Fibroblast of lung (primary cell): ENCODE results near the gene CHN2. TPM values are rescaled to one million over a fixed set of nuclear protein-coding genes. Genes with fewer than 3 reads are reported as not detected.

Experiments used
- DNase-seq, 2 donors: peaks; one replicate each; pipeline versions ENCODE4 v3.0.0 to v3.0.0-alpha.2; 2010; ENCODE audit warnings: low read depth in 2 of 2
- H2AFZ ChIP-seq: 2 replicates; pipeline ENCODE4 v1.5.1; 2012; ENCODE audit warnings: low read length, control low read depth, inconsistent platforms
- H3K27ac ChIP-seq: 2 replicates; pipeline ENCODE4 v1.5.1; 2011; ENCODE audit warnings: low read length, control low read depth; ENCODE audit not compliant: insufficient read depth
- H3K27me3 ChIP-seq: 2 replicates; pipeline ENCODE4 v1.5.1; 2011; ENCODE audit warnings: mild to moderate bottlenecking, low read length; ENCODE audit not compliant: control insufficient read depth, insufficient read depth
- H3K36me3 ChIP-seq: 2 replicates; pipeline ENCODE4 v1.5.1; 2011; ENCODE audit warnings: low read length; ENCODE audit not compliant: control insufficient read depth, insufficient read depth
- H3K4me1 ChIP-seq: 2 replicates; pipeline ENCODE4 v1.5.1; 2011; ENCODE audit warnings: low read length; ENCODE audit not compliant: control insufficient read depth, insufficient read depth; ENCODE audit errors: extremely low read depth
- H3K4me2 ChIP-seq: 2 replicates; pipeline ENCODE4 v1.5.1; 2011; ENCODE audit warnings: low read length, control low read depth; ENCODE audit not compliant: insufficient read depth; ENCODE audit errors: extremely low read depth
- H3K4me3 ChIP-seq, 4 experiments: fragments of 200-600 bp in 1 of 4; sonication (generic) in 1 of 4; replicated peaks in 1 of 4; 2 replicates each; pipeline ENCODE4 v1.5.1; 2011 to 2016; ENCODE audit warnings: low read length in 4 of 4, low read depth in 3 of 4, mild to moderate bottlenecking in 3 of 4, control low read depth in 2 of 4, inconsistent platforms in 1 of 4, mixed read lengths in 1 of 4; ENCODE audit not compliant: insufficient read depth in 1 of 4; ENCODE audit errors: control extremely low read depth in 1 of 4
- H3K79me2 ChIP-seq: 2 replicates; pipeline ENCODE4 v1.5.1; 2012; ENCODE audit warnings: mild to moderate bottlenecking, low read length, inconsistent platforms; ENCODE audit not compliant: control insufficient read depth, insufficient read depth
- H3K9ac ChIP-seq: 2 replicates; pipeline ENCODE4 v1.5.1; 2011; ENCODE audit warnings: mild to moderate bottlenecking, low read length, control low read depth; ENCODE audit not compliant: insufficient read depth
- H3K9me3 ChIP-seq: 2 replicates; pipeline ENCODE4 v1.5.1; 2012; ENCODE audit warnings: low read depth, low read length; ENCODE audit not compliant: control insufficient read depth, insufficient read depth
- H4K20me1 ChIP-seq: 2 replicates; pipeline ENCODE4 v1.5.1; 2011; ENCODE audit warnings: low read length; ENCODE audit not compliant: control insufficient read depth, insufficient read depth; ENCODE audit errors: extremely low read depth
- EZH2 ChIP-seq: IDR thresholded peaks from 2 replicates; pipeline ENCODE4 v1.5.1; 2012; ENCODE audit warnings: low read length, control low read depth, mild to moderate bottlenecking; ENCODE audit errors: missing control alignments
- polyA plus RNA-seq, 2 donors: library from polyadenylated mRNA; depleted of rRNA in 1 of 2; stranded (reverse) in 1 of 2; unstranded in 1 of 2; fragments of >200 nt; gene quantifications; 2 replicates each; pipeline ENCODE4 v1.2.1, GENCODE V29; 2011 to 2012; ENCODE audit warnings: missing spikeins in 1 of 2
- total RNA-seq: library from RNA; depleted of rRNA; stranded (reverse); fragments of >200 nt; gene quantifications from 2 replicates; pipeline ENCODE4 v1.2.1, GENCODE V29; 2014
- TF ChIP-seq, protein P1 (sequence below), 2 donors: IDR thresholded peaks in 1 of 2; conservative IDR thresholded peaks in 1 of 2; 1 replicate in 1 of 2; 2 replicates in 1 of 2; pipeline ENCODE4 v1.5.1; 2011 to 2012; ENCODE audit warnings: low read length in 2 of 2, control low read depth in 1 of 2, inconsistent platforms in 1 of 2, low read depth in 1 of 2, mild to moderate bottlenecking in 1 of 2

CHN2 gene
- total and polyA plus RNA-seq, 2 donors (not counting 1 experiment from before 2014, with no cell fraction given): 0.33 to 0.53 TPM

DNA sequence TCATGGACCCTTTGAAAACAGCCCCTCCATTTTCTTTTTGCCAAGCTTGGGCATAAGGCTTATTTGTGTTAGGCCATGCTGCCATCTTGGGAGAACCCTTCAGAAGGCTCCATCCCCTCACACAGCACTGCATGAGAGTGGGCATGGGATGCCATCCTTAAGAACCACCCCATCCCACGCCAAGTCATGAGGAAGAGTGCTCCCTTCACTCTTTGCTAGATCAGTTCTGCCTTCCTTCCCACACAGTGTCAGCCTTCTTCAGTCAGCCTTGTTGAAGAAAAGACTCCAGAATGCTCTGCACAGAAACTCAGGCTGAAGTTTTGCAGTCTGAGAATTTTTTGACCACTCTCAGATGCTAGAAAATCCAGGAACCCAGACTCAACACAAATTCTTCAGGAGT lies 15.5 kb upstream of the CHN2 start:
- H4K20me1 ChIP-seq: no peaks in the 10 kb centered on the region
- H3K27ac ChIP-seq: no peak overlapping the region
- TF ChIP-seq, protein P1, sequence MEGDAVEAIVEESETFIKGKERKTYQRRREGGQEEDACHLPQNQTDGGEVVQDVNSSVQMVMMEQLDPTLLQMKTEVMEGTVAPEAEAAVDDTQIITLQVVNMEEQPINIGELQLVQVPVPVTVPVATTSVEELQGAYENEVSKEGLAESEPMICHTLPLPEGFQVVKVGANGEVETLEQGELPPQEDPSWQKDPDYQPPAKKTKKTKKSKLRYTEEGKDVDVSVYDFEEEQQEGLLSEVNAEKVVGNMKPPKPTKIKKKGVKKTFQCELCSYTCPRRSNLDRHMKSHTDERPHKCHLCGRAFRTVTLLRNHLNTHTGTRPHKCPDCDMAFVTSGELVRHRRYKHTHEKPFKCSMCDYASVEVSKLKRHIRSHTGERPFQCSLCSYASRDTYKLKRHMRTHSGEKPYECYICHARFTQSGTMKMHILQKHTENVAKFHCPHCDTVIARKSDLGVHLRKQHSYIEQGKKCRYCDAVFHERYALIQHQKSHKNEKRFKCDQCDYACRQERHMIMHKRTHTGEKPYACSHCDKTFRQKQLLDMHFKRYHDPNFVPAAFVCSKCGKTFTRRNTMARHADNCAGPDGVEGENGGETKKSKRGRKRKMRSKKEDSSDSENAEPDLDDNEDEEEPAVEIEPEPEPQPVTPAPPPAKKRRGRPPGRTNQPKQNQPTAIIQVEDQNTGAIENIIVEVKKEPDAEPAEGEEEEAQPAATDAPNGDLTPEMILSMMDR (conservative IDR thresholded peaks at IDR 0.05 in 1 of 2, IDR thresholded peaks at IDR 0.05 in 1 of 2; ENCODE audit: low read depth in 1 of 2, low read length in 2 of 2): no peak
- no peak for TF ChIP-seq EZH2
- H3K36me3 ChIP-seq: no peaks in the 10 kb centered on the region
- H3K9ac ChIP-seq: no peak overlapping the region
- H3K4me1 ChIP-seq: no peaks in the 10 kb centered on the region
- DNase-seq: no peak
- no peak overlapping the region for H3K4me3 ChIP-seq
- no peaks in the 10 kb centered on the region for H3K9me3 ChIP-seq
- no peaks in the 10 kb centered on the region for H3K79me2 ChIP-seq
- H3K27me3 ChIP-seq: no peaks in the 10 kb centered on the region
- no peak overlapping the region for H2AFZ ChIP-seq
- H3K4me2 ChIP-seq: no peak overlapping the region

DNA sequence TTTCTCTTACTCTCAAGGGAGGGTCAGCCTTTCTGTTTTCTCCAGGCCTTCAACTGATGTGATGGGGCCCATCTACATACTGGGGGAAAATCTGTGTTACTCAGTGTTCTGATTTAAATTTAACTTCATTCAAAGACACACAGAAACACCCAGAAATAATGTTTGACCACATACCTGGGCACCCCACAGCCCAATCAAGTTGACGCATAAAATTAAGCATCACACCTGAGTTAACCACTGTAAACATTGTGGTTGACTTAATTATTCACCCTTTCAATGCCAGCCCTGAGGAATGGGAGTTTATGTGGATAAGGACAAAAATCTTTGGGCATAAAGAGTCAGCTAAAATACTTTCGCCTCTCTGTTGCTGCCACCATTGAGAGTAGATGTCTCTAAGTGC lies 10.0 kb upstream of the CHN2 start:
- no peaks in the 10 kb centered on the region for H3K27me3 ChIP-seq
- H4K20me1 ChIP-seq: no peaks in the 10 kb centered on the region
- TF ChIP-seq, protein P1 (conservative IDR thresholded peaks at IDR 0.05 in 1 of 2, IDR thresholded peaks at IDR 0.05 in 1 of 2; ENCODE audit: low read depth in 1 of 2, low read length in 2 of 2): no peak
- TF ChIP-seq EZH2: no peak

DNA sequence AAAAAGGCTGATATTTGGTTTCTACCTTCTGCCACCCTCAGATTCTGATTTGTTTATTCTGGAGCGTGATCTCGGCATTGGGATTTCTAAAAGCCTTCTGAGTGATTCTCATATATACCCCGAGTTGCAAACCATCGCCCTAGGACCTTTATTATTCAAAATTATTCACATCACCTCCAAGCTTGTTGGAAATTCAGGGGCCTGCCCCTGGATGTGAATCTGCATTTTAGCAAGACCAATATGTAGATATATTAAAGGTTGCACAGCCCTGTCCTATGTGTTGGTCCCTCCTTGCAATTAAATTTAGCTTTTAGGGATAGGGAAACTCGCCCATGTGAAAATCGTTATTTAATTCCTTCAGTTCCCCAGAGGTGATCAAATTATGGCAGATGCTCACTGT lies 9.0 kb upstream of the CHN2 start:
- no peaks in the 10 kb centered on the region for H3K79me2 ChIP-seq
- H2AFZ ChIP-seq: no peak overlapping the region
- no peak overlapping the region for H3K27ac ChIP-seq
- DNase-seq: no peak
- no peaks in the 10 kb centered on the region for H3K27me3 ChIP-seq
- H3K4me2 ChIP-seq: no peak overlapping the region
- H4K20me1 ChIP-seq: no peaks in the 10 kb centered on the region
- no peak overlapping the region for H3K9ac ChIP-seq
- H3K4me3 ChIP-seq: no peak overlapping the region
- no peaks in the 10 kb centered on the region for H3K4me1 ChIP-seq
- TF ChIP-seq, protein P1 (conservative IDR thresholded peaks at IDR 0.05 in 1 of 2, IDR thresholded peaks at IDR 0.05 in 1 of 2; ENCODE audit: low read depth in 1 of 2, low read length in 2 of 2): no peak
- no peak for TF ChIP-seq EZH2
- no peaks in the 10 kb centered on the region for H3K36me3 ChIP-seq
- no peaks in the 10 kb centered on the region for H3K9me3 ChIP-seq

More for the DNA sequence above, 10.0 kb upstream of the CHN2 start:
- DNase-seq: no peak
- Histone ChIP-seq H3K9me3 (no peaks in the 10 kb centered on the region), H3K27ac (no peak overlapping the region), H3K4me2 (no peak overlapping the region), H3K9ac (no peak overlapping the region), H2AFZ (no peak overlapping the region), H3K36me3 (no peaks in the 10 kb centered on the region), H3K4me1 (no peaks in the 10 kb centered on the region), H3K79me2 (no peaks in the 10 kb centered on the region), H3K4me3 (no peak overlapping the region)
